ENCODE measurements around the gene ZNF490. TPM values are rescaled to one million over a fixed set of nuclear protein-coding genes. Genes with fewer than 3 reads are reported as not detected.
A peak's percentile ranks its signal among the peaks of the same experiment; 100 is the strongest.
"Not testable (repeated sequence)": the region's sequence is repeated elsewhere in the genome, so short reads cannot be mapped to it uniquely, and the experiment has no call there.

The ZNF490 gene
- total RNA-seq, 2 donors from 2014 or later: 5.2 to 8.4 TPM

DNA sequence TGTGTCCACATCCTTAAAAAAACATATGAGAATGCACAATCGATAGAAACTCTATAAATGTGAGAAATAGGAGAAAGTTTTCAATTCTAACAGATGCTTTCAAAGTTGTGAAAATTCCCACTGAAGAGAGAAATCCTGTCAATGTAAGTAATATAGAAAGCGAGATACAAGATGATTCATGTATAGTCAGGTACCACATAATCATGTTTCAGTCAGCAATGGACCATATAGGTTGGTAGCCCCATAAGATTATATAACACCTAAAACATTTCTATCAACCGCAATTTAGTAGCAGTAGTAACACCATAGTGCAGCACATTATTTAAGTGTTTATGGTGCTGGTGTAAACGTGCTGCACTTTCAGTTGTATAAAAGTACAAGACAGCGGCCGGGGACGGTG lies 18.6 kb upstream of the ZNF490 start:
- Mint-ChIP-seq H3K27ac (no peak overlapping the region), H3K9me3 (peaks cover 13 to 18% of the 10 kb centered on the region in 2 donors), H3K36me3 (peaks cover 25 to 63% of the 10 kb centered on the region in 2 donors)
- ATAC-seq (peak; percentile 64 to 73), DNase-seq (ENCODE audit: low spot score in 2 of 2) (no peak)

DNA sequence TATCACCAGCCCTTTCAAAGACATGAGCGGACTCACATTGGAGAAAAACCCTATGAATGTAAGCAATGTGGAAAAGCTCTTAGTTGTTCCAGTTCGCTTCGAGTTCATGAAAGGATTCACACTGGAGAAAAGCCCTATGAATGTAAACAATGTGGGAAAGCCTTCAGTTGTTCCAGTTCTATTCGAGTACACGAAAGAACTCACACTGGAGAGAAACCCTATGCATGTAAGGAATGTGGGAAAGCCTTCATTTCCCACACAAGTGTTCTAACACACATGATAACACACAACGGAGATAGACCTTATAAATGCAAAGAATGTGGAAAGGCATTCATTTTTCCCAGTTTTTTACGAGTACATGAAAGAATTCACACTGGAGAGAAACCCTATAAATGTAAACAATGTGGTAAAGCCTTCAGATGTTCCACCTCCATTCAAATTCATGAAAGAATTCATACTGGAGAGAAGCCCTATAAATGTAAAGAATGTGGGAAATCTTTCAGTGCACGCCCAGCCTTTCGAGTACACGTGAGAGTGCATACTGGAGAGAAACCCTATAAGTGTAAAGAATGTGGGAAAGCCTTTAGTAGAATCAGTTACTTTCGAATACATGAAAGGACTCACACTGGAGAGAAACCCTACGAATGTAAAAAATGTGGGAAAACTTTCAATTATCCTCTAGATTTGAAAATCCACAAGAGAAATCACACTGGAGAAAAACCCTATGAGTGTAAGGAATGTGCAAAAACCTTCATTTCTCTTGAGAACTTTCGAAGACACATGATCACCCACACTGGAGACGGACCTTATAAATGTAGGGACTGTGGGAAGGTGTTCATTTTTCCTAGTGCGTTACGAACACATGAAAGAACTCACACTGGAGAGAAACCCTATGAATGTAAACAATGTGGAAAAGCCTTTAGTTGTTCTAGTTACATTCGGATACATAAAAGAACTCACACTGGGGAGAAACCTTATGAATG lies 17.7 kb upstream of the ZNF490 start:
- DNase-seq (ENCODE audit: low spot score in 2 of 2) (no peak), ATAC-seq (no peak)
- H3K27ac Mint-ChIP-seq: no peak overlapping the region
- peaks cover 13 to 18% of the 10 kb centered on the region in 2 donors for H3K9me3 Mint-ChIP-seq
- peaks cover 25 to 57% of the 10 kb centered on the region in 2 donors for H3K36me3 Mint-ChIP-seq

DNA sequence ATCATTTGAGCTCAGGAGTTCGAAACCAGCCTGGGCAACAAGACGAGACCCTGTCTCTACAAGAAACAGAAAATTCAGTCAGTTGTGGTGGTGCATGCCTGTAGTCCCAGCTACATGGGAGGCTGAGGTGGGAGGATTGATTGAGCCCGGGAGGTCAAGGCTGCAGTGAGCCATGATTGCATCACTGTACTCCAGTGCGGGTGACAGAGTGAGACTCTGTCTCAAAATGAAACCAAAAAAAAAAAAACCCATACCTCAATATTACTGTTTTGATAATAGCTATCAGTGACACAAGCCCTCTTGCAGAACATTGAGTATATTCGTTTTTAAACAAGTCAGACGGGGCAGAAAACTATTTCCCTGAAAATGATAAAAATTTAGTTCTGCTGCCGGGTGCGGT lies 16.3 kb upstream of the ZNF490 start:
- DNase-seq (ENCODE audit: low spot score in 2 of 2) (no peak), ATAC-seq (peak in 1 of 2 donors; percentile 28)
- Mint-ChIP-seq H3K36me3 (peaks cover 25 to 54% of the 10 kb centered on the region in 2 donors), H3K27ac (no peak overlapping the region), H3K9me3 (peaks cover 13 to 18% of the 10 kb centered on the region in 2 donors)

DNA sequence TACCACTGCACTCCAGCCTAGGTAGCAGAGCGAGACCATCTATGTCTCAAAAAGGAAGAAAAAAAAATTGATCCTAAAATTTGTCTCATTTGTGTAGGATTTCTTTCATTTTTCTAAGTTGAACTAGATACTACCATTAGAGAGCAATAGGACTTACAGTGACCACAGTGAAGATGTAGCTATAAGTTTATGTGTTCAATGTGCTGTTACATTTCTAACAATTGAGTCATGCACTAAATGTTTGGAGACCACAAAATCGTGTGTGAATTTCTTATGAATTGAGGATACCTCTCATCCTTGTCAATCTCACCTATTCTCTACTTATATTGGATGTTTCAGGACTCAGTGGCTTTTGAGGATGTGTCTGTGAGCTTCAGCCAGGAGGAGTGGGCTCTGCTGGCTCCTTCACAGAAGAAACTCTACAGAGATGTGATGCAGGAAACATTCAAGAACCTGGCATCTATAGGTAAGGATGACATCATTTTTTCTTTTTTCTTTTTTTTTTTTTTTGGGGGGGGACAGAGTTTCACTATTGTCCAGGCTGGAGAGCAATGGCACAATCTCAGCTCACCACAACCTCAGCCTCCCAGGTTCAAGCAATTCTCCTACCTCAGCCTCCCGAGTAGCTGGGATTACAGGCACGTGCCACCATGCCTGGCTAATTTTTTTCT lies 12.9 kb upstream of the ZNF490 start:
- Mint-ChIP-seq H3K36me3 (peaks cover 16 to 27% of the 10 kb centered on the region in 2 donors), H3K27ac (no peak overlapping the region), H3K9me3 (peaks cover 5 to 7% of the 10 kb centered on the region in 2 donors)
- DNase-seq (ENCODE audit: low spot score in 2 of 2) (no peak), ATAC-seq (no peak)

DNA sequence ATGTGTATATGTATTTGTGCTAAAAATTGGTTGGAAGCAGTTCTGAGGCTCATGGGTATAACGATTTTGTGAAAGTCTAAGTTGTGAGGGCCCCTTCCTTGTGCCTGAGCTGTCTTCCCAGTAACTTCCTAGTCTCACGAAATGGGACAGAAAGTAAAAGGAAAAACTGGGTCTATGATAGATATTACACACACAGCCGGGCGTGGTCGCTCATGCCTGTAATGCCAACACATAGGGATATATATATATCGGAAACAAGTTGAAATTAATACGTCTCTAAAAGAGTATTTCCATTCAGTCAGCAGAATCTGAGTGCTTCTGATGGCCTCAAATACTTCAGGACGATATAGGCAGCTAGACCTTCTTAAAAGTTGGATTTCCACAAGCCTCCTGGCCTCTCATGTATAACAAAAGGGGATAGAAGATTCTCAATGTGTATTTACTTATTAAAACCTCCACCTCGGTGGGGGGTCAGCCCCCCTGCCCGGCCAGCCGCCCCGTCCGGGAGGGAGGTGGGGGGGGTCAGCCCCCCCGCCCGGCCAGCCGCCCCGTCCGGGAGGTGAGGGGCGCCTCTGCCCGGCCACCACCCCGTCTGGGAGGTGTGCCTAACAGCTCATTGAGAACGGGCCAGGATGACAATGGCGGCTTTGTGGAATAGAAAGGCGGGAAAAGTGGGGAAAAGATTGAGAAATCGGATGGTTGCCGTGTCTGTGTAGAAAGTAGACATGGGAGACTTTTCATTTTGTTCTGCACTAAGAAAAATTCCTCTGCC lies 10.8 kb upstream of the ZNF490 start:
- ATAC-seq; H3K9me3 Mint-ChIP-seq; H3K27ac Mint-ChIP-seq; DNase-seq (ENCODE audit: low spot score in 2 of 2); H3K36me3 Mint-ChIP-seq: not testable (repeated sequence)

DNA sequence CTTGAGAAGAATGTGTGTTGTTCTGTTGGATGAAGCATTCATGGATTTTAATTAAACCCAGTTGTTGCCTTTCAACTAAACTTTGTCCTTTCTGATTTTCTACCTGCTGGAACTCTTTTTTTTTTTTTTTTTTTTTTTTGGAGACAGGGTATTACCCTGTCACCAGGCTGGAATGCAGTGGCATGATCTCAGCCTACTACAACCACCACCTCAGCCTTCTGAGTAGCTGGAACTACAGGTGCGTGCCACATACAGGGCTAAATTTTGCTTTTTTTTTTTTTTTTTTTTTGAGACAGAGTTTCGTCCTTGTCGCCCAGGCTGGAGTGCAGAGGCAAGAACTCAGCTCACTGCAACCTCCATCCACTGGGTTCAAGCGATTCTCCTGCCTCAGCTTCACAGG lies 7.0 kb upstream of the ZNF490 start:
- H3K27ac Mint-ChIP-seq: no peak overlapping the region
- no peaks in the 10 kb centered on the region for H3K9me3 Mint-ChIP-seq
- no peak for ATAC-seq
- DNase-seq (ENCODE audit: low spot score in 2 of 2): no peak
- peaks cover 0 to 25% of the 10 kb centered on the region in 2 donors for H3K36me3 Mint-ChIP-seq

DNA sequence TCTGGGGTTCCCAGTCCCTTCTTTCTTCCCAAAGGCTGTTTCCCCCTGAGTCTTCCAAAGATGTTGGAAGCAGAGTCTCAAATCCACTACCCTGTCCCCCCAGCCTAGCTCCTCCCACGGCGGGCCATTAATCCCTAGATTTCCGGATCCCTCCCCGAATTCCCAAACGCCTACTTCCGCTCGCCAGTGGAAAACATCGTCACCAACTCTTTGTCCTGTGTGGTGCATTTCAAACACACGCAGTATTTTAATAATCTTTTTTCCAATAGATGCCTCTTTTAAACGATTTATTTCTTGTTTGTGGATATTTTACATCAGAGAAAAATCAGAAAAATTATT lies 717 bp upstream of the ZNF490 start:
- peak overlapping the region; percentile 92 to 99 for H3K27ac Mint-ChIP-seq
- ATAC-seq (no peak), DNase-seq (ENCODE audit: low spot score in 2 of 2) (no peak)
- H3K36me3 Mint-ChIP-seq: peaks cover 8 to 30% of the 10 kb centered on the region in 2 donors
- H3K9me3 Mint-ChIP-seq: no peaks in the 10 kb centered on the region

DNA sequence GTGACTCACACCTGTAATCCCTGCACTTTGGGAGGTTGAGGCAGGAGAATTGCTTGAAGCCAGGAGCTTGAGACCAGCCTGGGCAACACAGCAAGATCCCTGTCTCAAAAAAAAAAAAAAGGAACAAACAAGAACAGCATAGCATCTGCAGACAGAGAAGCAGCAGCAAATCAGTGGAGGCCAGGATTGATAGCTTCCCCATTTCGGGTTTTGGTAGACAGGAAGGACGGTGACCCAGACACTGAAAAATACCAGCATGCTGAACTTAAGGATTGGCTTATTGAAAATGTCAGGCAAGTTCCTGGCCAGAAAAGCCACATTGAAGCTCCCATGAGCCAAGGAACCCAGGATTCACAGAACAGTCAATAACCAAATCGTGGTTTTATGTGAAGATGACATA lies 3.0 kb downstream of the ZNF490 start:
- ATAC-seq (no peak), DNase-seq (ENCODE audit: low spot score in 2 of 2) (no peak)
- H3K36me3 Mint-ChIP-seq: peaks cover 8 to 19% of the 10 kb centered on the region in 2 donors
- no peak overlapping the region for H3K27ac Mint-ChIP-seq
- no peaks in the 10 kb centered on the region for H3K9me3 Mint-ChIP-seq

DNA sequence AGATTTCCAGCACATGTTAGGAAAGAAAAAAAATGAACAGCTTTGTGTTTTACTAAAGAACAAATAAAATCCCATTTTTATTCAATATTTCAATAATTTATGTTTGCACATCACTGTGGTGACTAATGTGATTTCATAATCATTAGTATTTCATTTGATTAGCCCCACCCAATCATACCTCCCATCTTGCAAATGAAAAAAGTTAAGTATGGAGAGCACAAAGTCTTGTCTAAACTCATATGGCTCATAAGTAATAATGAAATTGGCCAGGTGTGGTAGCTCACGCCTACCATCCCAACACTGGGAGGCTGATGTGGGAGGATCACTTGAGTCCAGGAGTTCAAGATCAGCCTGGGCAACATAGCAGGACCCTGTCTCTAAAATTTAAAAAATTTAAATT lies 3.8 kb downstream of the ZNF490 start:
- no peaks in the 10 kb centered on the region for H3K9me3 Mint-ChIP-seq
- no peak for ATAC-seq
- H3K36me3 Mint-ChIP-seq: peaks cover 8 to 19% of the 10 kb centered on the region in 2 donors
- H3K27ac Mint-ChIP-seq: no peak overlapping the region
- no peak for DNase-seq (ENCODE audit: low spot score in 2 of 2)

DNA sequence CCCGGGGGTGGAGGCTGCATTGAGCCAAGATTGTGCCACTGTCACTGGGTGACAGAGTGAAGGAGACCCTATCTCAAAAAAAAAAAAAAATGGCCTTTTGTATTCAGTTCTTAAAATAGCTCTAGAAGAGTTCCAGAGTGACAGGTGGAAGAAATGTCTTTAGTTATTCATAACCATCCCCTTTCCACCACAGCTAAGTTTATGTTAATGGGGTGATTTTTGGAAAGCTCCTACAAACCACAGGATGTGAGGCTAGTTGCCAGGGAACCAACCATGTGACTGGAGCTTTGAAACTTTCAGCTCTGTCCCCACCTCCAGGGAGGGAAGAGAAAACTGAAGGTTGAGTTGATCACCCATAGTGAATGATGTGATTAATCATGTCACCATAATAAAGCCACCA lies 6.9 kb downstream of the ZNF490 start:
- Mint-ChIP-seq H3K36me3 (peaks cover 0 to 6% of the 10 kb centered on the region in 2 donors), H3K9me3 (no peaks in the 10 kb centered on the region), H3K27ac (peak overlapping the region; percentile 72 to 84)

DNA sequence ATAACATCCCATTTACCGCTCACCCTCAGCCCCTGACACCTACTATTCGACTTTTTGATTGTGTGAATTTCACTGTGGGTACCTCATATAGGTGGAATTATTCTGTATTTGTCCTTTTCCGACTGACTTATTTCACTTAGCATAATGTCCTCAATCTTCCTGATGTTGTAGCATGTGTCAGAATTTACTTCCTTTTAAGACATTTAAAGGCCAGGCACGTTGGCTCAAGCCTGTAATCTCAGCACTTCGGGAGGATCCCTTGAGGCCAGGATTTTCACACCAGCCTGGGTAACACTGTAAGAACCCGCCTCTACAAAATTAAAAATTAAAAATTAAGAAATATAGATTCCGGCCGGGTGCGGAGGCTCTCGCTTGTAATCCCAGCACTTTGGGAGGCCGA lies 13.0 kb downstream of the ZNF490 start:
- Mint-ChIP-seq H3K9me3 (no peaks in the 10 kb centered on the region), H3K27ac (no peak overlapping the region), H3K36me3 (no peaks in the 10 kb centered on the region)
- DNase-seq (ENCODE audit: low spot score in 2 of 2) (no peak), ATAC-seq (no peak)

More for the DNA sequence above, 6.9 kb downstream of the ZNF490 start:
- peak; percentile 99 for ATAC-seq
- peak; percentile 38 to 59 for DNase-seq (ENCODE audit: low spot score in 2 of 2)

DNA sequence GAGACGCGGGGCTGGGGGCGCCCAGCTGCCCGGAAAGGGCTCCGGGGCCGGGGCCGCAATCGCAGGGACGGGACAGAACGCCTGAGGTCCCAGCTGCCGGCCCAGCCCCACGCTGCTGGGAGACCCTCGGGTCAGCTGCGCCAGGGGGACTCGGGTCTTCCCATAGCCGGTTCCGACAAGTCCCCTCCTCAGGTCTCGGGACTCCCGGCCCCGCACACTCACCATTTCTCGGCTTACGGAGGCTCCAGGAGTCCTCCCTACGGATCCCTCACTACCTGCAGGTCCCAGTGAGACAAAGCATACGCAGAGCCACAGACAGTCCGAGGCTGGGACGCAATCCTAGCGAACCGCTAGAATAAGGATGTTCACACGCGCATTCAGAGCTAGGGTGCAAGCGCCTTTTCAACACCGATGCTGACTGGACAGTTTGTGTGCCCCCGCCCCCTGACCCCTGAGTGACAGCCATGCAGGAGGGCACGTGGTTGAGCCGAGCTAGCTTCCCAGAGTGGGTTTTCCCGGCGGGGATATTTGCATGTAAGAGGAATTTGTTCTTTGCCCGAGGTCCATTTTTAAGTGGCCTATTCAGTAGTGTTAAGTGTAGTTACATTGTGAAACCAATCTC lies 13.6 kb downstream of the ZNF490 start:
- Mint-ChIP-seq H3K27ac (no peak overlapping the region), H3K9me3 (no peaks in the 10 kb centered on the region), H3K36me3 (no peaks in the 10 kb centered on the region)
- DNase-seq (ENCODE audit: low spot score in 2 of 2) (no peak), ATAC-seq (no peak)

DNA sequence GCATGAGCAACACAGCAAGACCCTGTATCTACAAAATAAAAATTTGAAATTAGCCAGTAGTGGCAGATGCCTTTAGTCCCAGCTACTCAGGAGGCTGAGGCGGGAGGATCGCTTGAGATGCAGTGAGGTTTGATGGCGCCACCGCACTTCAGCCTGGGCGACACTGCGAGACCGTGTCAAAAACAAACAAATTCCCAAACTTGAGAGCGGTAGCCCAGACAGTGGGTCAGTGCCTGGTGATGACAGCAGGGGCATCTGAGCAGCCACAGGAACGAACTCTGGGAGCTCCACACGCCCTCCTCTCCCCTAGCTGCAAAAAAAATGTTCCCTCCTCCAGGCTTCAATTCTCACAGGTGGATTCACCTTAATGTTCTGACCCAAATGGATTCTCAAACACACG lies 14.1 kb downstream of the ZNF490 start:
- H3K9me3 Mint-ChIP-seq: no peaks in the 10 kb centered on the region

DNA sequence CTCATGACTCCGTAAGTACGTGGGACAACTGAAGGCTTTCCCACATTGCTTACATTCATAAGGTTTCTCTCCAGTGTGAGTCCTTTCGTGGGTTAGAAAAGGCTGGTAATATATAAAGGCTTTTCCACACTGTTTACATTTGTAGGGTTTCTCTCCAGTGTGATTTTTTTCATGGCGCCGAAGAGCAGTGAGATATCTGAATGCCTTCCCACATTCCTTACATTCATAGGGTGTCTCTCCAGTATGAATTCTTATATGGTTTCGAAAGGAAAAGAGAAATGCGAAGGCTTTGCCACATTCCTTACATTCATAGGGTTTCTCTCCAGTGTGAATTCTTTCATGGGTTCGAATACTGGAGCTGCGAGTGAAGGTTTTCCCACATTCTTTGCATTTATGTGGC lies 29.5 kb downstream of the ZNF490 start:
- Mint-ChIP-seq H3K9me3 (peaks cover 15 to 18% of the 10 kb centered on the region in 2 donors), H3K27ac (no peak overlapping the region)

More for the DNA sequence above, 14.1 kb downstream of the ZNF490 start:
- ATAC-seq (no peak), DNase-seq (ENCODE audit: low spot score in 2 of 2) (no peak)
- Mint-ChIP-seq H3K36me3 (no peaks in the 10 kb centered on the region), H3K27ac (no peak overlapping the region)

DNA sequence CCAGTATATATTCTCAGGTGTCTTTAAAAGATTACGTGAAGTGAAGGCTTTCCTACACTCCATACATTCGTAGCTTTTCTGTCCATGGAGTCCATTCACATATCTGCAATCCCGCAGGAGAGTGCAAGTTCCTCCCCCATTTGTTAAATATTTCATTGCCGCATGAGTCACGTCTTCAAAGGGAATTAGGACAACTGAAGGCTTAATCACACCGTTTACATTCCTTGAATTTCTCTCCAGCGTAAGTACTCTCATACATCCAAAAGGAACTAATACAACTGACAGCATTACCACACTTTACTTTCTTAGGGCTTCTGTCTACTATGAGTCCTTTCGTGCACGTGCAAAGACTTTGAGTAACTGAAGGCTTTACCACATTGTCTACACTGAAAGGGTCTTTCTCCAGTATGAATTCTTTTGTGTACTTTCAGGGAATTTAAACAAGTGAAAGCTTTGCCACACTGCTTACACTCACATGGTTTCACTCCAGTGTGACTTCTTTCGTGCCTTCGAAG lies 30.4 kb downstream of the ZNF490 start:
- Mint-ChIP-seq H3K36me3 (peaks cover 32 to 56% of the 10 kb centered on the region in 2 donors), H3K27ac (no peak overlapping the region), H3K9me3 (peaks cover 15 to 18% of the 10 kb centered on the region in 2 donors)
- DNase-seq (ENCODE audit: low spot score in 2 of 2): no peak
- ATAC-seq: no peak

More for the DNA sequence above, 29.5 kb downstream of the ZNF490 start:
- DNase-seq (ENCODE audit: low spot score in 2 of 2) (no peak), ATAC-seq (no peak)
- peaks cover 32 to 56% of the 10 kb centered on the region in 2 donors for H3K36me3 Mint-ChIP-seq

DNA sequence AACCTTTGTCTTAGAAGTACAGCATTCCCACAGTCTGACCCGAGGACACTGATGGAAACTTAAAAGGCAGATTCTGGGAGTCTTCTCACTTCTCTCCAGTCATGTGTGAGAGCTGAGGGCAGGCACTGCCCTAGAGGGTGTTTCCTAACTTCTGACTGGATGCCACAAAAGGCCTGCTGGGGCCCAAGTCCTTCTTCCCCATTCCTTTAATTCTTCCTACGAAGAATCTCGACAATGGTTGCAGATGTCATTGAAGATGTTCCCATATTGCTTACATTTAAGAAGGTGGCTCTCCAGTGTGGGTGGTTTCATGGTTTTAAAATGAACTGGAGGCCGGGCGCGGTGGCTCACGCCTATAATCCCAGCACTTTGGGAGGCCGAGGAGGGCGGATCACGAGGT lies 32.0 kb downstream of the ZNF490 start:
- Mint-ChIP-seq H3K27ac (no peak overlapping the region), H3K9me3 (peaks cover 15 to 18% of the 10 kb centered on the region in 2 donors), H3K36me3 (peaks cover 32 to 54% of the 10 kb centered on the region in 2 donors)
- DNase-seq (ENCODE audit: low spot score in 2 of 2) (no peak), ATAC-seq (no peak)
